Type B pancreatic cell (in vitro differentiated cells): ENCODE results near the gene ARSG. TPM values are rescaled to one million over a fixed set of nuclear protein-coding genes. Genes with fewer than 3 reads are reported as not detected.

Source experiments
- DNase-seq: peaks from one replicate; pipeline ENCODE4 v3.0.0; 2021; ENCODE audit warnings: mixed read lengths; ENCODE audit not compliant: unreplicated experiment; ENCODE audit errors: extremely low spot score
- H3K27ac Mint-ChIP-seq: 2 replicates; pipeline ENCODE4 v1.8.0; 2021; ENCODE audit warnings: mild to moderate bottlenecking, mixed read lengths
- H3K27me3 Mint-ChIP-seq: 2 replicates; pipeline ENCODE4 v1.8.0; 2021; ENCODE audit warnings: mixed read lengths
- H3K36me3 Mint-ChIP-seq: 2 replicates; pipeline ENCODE4 v1.8.0; 2021; ENCODE audit warnings: mixed read lengths
- H3K4me1 Mint-ChIP-seq: one replicate; pipeline ENCODE4 v1.8.0; 2021; ENCODE audit warnings: mixed read lengths; ENCODE audit not compliant: unreplicated experiment
- H3K4me3 Mint-ChIP-seq: 2 replicates; pipeline ENCODE4 v1.8.0; 2021; ENCODE audit warnings: mild to moderate bottlenecking, mixed read lengths
- H3K9me3 Mint-ChIP-seq: 2 replicates; pipeline ENCODE4 v1.8.0; 2021; ENCODE audit warnings: mixed read lengths
- CTCF ChIP-seq: fragments of 200-600 bp; sonication (generic); conservative IDR thresholded peaks from 2 replicates; pipeline ENCODE4 v1.5.0; 2021; ENCODE audit warnings: antibody characterized with exemption, mild to moderate bottlenecking
- total RNA-seq: library from RNA; stranded (reverse); gene quantifications from 2 replicates; pipeline ENCODE4 v1.2.1, GENCODE V29; 2021; ENCODE audit warnings: low replicate concordance

Gene ARSG
- total RNA-seq, 1 donor from 2014 or later: 4.1 TPM

DNA sequence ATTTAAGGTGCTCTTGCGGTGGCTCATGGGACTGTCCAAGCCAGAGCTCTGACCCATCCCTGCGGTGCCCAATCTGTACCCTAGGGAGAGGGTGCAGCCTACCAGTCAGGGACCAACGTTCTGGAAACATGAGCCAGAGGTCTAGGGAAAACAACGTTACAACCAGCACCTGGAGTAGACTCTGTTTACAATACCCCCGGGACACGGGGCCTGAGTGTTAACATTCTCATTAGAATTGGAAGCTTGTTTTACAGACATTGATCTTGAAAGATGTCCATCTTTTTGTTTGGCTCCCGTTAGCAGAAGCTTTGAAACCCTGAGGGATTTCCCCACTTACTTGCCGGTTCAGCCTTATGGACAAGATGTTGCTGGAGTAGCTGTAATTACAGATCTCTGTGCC lies 159.1 kb downstream of the ARSG start:
- peaks cover 23% of the 10 kb centered on the region for H3K4me1 Mint-ChIP-seq
- no peak overlapping the region for H3K27ac Mint-ChIP-seq
- H3K9me3 Mint-ChIP-seq: no peaks in the 10 kb centered on the region
- H3K27me3 Mint-ChIP-seq: no peaks in the 10 kb centered on the region
- no peak overlapping the region for H3K4me3 Mint-ChIP-seq
- no peak for DNase-seq
- H3K36me3 Mint-ChIP-seq: peaks cover 20% of the 10 kb centered on the region
- no peak for TF ChIP-seq CTCF

DNA sequence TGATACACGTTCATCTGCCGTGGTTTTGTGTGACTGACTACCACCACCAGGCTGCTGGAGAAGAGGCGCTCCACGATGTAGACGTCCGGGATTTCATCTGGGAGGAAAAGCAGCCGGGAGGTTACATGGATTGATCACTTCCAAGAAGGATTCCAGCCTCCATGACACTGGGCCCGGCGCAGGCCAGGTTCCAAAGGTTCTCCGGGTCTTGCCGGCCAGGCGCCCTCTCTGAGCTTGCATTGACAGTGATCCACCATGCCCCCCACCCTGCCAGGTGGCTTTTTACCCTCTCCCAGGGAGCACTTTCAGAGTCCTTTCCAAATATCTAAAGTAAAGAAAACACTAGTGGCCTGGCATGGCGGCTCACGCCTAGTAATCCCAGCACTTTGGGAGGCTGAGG lies 159.5 kb downstream of the ARSG start:
- H3K27ac Mint-ChIP-seq: no peak overlapping the region

GRCh38 chr17:68451670-68452354 lies 160.5 kb downstream of the ARSG start:
- TF ChIP-seq CTCF: no peak
- H3K9me3 Mint-ChIP-seq: no peaks in the 10 kb centered on the region
- peaks cover 28% of the 10 kb centered on the region for H3K4me1 Mint-ChIP-seq
- H3K27me3 Mint-ChIP-seq: no peaks in the 10 kb centered on the region
- DNase-seq: no peak
- peak overlapping the region; percentile 65 for H3K27ac Mint-ChIP-seq
- peaks cover 12% of the 10 kb centered on the region for H3K36me3 Mint-ChIP-seq
- no peak overlapping the region for H3K4me3 Mint-ChIP-seq

More for the DNA sequence above, 159.5 kb downstream of the ARSG start:
- TF ChIP-seq CTCF: no peak
- no peaks in the 10 kb centered on the region for H3K27me3 Mint-ChIP-seq
- H3K36me3 Mint-ChIP-seq: peaks cover 16% of the 10 kb centered on the region
- DNase-seq: no peak
- H3K4me3 Mint-ChIP-seq: no peak overlapping the region
- no peaks in the 10 kb centered on the region for H3K9me3 Mint-ChIP-seq
- H3K4me1 Mint-ChIP-seq: peaks cover 21% of the 10 kb centered on the region

DNA sequence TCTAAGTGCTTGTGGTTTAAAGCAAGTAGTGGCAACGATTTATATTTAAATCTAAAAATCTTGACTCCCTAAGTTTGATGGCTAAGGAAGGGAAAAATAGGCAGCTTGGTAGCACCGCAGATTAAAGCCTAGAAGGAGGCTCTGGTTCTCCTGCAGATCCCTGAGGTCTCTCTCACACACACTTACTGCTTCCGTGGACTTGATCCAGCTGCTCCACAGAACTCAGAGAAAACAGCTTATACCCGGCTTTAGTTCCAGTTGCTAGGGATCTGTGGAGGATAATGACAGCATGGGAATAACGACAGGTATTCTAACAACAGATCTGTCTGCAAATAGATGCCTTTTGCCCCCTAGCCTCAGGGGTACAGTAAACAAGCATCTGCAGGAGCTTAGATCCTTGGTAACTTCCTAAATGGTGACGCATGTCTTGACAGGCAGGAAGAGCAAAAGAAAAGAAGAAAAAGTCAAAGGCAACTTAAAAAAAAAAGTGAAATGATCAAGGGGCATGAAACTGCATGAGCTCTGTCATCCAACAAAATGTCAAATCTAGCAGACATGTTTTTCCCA lies 161.5 kb downstream of the ARSG start:
- no peak for TF ChIP-seq CTCF
- Mint-ChIP-seq H3K4me3 (no peak overlapping the region), H3K27ac (peak overlapping the region; percentile 1)

GRCh38 chr17:68453991-68454665 lies 162.8 kb downstream of the ARSG start:
- no peak for TF ChIP-seq CTCF
- no peak overlapping the region for H3K27ac Mint-ChIP-seq
- no peaks in the 10 kb centered on the region for H3K9me3 Mint-ChIP-seq
- no peak for DNase-seq
- no peak overlapping the region for H3K4me3 Mint-ChIP-seq
- peaks cover 6% of the 10 kb centered on the region for H3K27me3 Mint-ChIP-seq
- H3K4me1 Mint-ChIP-seq: peaks cover 36% of the 10 kb centered on the region
- H3K36me3 Mint-ChIP-seq: peaks cover 11% of the 10 kb centered on the region

More for the DNA sequence above, 161.5 kb downstream of the ARSG start:
- Mint-ChIP-seq H3K36me3 (peaks cover 12% of the 10 kb centered on the region), H3K9me3 (no peaks in the 10 kb centered on the region), H3K4me1 (peaks cover 29% of the 10 kb centered on the region), H3K27me3 (peaks cover under 1% of the 10 kb centered on the region)
- DNase-seq: no peak
